Measurements from ENCODE around the gene SLC30A4.
"Not testable (repeated sequence)": the region's sequence is repeated elsewhere in the genome, so short reads cannot be mapped to it uniquely, and the experiment has no call there.

The SLC30A4 gene, protein sequence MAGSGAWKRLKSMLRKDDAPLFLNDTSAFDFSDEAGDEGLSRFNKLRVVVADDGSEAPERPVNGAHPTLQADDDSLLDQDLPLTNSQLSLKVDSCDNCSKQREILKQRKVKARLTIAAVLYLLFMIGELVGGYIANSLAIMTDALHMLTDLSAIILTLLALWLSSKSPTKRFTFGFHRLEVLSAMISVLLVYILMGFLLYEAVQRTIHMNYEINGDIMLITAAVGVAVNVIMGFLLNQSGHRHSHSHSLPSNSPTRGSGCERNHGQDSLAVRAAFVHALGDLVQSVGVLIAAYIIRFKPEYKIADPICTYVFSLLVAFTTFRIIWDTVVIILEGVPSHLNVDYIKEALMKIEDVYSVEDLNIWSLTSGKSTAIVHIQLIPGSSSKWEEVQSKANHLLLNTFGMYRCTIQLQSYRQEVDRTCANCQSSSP

GRCh38 chr15:45522328-45523165 lies at the start of gene SLC30A4:
Gene SLC30A4 (minus strand): TSS chr15:45522755. CDS start chr15:45522354, 401 bp downstream.
- FAIRE-seq (no peak), DNase-seq (ENCODE audit: low spot score) (peak; percentile 84)

GRCh38 chr15:45555934-45556608 lies 33.5 kb upstream of the SLC30A4 start:
- DNase-seq (ENCODE audit: low spot score) (no peak), FAIRE-seq (no peak)

DNA sequence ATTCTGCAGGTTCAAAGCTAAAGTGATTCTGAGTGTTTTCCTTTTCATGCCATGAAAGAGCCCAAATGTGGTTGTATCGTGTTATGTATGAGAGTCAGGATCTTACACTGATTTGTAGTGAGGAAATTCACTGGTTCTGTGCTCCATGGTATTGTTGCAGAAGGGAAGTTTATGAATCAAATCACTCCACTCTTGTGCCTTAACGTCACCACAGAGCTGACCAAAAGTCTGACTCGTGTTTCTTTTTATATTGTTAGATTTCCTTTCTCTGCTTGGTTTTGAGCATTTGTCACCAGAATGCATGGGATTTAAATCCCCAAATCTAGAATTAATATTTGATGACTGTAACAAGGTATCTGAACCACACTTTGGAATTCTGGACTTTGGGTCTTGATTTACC lies 29.1 kb upstream of the SLC30A4 start:
- FAIRE-seq: no peak
- no peak for DNase-seq (ENCODE audit: low spot score)

- DNase-seq (ENCODE audit: low spot score) (no peak), FAIRE-seq (no peak)
Measured at GRCh38 chr15:45550436-45550835, 27.9 kb upstream of the SLC30A4 start.

- peak; percentile 28 for DNase-seq (ENCODE audit: low spot score)
- no peak for FAIRE-seq
Measured at GRCh38 chr15:45549541-45550220, 27.1 kb upstream of the SLC30A4 start.

DNA sequence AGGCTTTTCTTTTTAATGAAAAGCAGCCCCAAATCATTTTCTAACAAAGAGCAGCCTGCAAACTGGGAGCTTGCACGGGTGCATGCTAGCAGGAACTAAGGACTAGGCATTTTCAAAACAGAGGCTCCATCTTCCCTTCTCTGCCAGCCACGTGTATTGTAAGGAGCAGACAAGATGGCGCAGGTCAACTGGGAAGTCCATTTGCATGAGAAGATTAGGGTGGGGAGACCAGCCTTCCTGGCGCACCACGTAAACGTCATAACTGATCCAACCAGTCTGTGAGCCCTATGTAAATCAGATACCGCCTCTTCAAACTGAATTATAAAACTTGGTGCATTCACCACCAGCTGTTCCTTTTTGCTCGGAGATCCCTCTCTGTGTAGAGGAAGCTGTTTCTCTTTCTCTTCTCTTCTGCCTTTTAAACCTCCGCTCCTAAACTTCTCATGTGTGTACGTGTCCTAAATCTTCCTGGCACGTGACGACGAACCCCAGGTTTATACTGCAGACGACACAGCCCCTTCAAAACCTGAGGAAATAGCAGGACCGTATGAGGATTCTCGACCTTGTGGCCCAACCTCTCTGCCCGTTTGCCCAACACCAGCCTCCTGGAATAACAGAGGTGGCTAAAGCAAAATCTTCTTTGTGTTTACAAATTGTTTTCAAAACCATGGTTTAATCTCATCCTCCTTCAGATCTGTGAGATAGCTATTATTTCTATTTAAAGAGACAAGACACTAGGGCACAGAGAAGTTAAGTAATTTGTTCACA lies 26.4 kb upstream of the SLC30A4 start:
- FAIRE-seq (no peak), DNase-seq (ENCODE audit: low spot score) (no peak)

- DNase-seq (ENCODE audit: low spot score): no peak
- no peak for FAIRE-seq
Measured at GRCh38 chr15:45546789-45547188, 24.2 kb upstream of the SLC30A4 start.

DNA sequence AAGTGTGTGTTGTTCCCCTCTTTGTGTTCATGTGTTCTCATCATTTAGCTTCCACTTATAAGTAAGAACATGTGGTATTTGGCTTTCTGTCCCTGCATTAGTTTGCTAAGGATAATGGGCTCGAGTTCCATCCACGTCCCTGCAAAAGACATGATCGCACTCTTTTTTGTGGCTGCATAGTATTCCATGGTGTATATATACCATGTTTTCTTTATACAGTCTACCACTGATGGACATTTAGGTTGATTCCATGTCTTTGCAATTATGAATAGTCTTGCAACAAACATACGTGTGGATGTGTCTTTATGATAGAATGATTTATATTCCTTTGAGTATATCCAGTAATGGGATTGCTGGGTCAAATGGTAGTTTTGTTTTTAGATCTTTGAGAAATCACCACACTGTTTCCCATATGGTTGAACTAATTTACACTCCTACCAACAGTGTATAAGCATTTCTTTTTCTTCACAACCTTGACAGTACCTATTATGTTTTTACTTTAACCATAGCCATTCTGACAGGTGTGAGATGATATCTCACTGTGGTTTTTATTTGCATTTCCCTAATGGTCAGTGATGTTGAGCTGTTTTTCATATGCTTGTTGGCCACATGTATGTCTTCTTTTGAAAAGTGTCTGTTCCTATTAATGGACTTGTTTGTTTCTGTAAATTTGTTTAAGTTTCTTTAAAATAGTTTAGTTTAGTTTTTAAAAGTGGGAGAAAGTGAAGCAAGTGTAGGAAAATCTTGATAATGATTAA lies 21.9 kb upstream of the SLC30A4 start:
- DNase-seq (ENCODE audit: low spot score) (no peak), FAIRE-seq (no peak)

DNA sequence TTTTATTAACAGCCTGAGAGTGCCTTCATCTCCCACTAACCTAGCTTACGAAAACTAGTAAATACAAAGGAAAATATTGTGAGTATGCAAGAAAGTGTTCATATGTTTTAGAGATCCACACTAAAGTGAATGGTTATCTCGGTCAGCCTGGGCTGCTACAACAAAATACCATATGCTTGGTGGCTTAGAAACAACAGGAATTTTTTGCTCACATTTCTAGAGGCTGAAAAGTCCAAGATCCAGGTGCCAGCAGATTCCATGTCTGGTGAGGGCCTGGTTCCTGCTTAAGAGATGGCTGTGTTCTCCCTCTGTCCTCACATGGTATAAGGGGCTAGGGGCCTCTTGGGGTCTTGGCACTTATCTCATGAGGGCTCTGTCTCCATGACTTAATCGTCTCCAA lies 20.5 kb upstream of the SLC30A4 start:
- no peak for DNase-seq (ENCODE audit: low spot score)
- FAIRE-seq: no peak

DNA sequence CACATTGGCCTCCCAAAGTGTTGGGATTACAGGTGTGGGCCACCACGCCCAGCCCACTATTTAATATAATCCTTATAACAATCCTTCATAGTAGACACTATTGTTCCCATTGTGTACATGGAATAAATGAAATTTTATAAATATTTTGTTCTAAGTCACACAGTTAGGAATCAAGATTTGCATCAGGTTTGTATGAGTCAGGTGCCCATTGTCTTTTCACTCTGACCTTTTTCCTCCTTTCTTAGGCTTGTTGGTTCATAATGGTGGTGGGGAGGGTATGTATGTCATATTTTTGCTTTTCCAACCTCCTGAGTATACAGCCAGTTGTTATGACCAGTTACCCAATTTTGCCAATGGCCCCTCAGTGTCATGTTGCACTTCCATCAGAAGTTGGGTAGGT lies 18.0 kb upstream of the SLC30A4 start:
- FAIRE-seq: no peak
- no peak for DNase-seq (ENCODE audit: low spot score)

DNA sequence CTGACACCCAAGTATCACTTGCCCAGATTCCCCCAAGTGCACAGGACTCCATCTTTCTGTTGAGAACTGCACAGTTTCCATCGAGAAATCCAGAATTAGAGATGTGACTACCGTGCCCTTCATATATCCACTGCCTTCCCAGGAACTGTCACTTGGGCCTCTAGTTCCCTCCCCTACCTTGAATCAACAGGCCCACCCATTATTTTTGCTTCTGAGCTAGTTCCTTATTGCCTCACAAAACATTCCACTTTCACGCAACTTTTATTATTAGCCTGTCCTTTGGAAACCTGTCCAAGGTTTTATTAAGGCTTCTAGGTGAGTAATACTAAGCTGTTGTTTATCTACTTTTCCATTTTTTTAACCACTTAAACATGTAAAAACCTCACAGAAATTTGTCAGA lies 17.1 kb upstream of the SLC30A4 start:
- FAIRE-seq (no peak), DNase-seq (ENCODE audit: low spot score) (no peak)

- DNase-seq (ENCODE audit: low spot score) (no peak), FAIRE-seq (no peak)
Measured at GRCh38 chr15:45536934-45537333, 14.4 kb upstream of the SLC30A4 start.

GRCh38 chr15:45535486-45536042 lies 13.0 kb upstream of the SLC30A4 start:
- DNase-seq (ENCODE audit: low spot score) (no peak), FAIRE-seq (no peak)

GRCh38 chr15:45534821-45535220 lies 12.3 kb upstream of the SLC30A4 start:
- no peak for FAIRE-seq
- DNase-seq (ENCODE audit: low spot score): no peak

DNA sequence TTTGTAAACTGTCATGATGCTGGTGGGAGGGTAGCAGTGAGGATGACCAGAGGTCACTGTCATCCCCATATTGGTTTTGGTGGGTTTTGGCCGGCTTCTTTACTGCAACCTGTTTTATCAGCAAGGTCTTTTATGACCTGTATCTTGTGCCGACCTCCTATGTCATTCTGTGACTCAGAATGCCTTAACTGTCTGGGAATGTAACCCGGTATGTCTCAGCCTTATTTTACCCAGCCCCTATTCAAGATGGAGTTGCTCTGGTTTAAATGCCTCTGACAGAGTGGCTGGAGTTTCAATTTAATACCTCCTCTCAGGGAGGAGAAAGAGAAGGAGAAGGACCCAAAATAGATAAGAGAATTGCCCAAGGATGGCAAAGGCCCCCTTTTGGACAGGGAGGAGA lies 10.3 kb upstream of the SLC30A4 start:
- not testable (repeated sequence) for DNase-seq (ENCODE audit: low spot score); FAIRE-seq

GRCh38 chr15:45529613-45530012 lies 7.1 kb upstream of the SLC30A4 start:
- no peak for FAIRE-seq
- DNase-seq (ENCODE audit: low spot score): no peak

GRCh38 chr15:45527086-45527485 lies 4.5 kb upstream of the SLC30A4 start:
- DNase-seq (ENCODE audit: low spot score): no peak
- no peak for FAIRE-seq

GRCh38 chr15:45523166-45523460 lies 558 bp upstream of the SLC30A4 start:
- FAIRE-seq (no peak), DNase-seq (ENCODE audit: low spot score) (no peak)

GRCh38 chr15:45521596-45522327 lies 793 bp downstream of the SLC30A4 start:
- FAIRE-seq: no peak
- DNase-seq (ENCODE audit: low spot score): peak; percentile 9
